ENCODE results near the gene CCDC63. TPM values are rescaled to one million over a fixed set of nuclear protein-coding genes. Genes with fewer than 3 reads are reported as not detected.
A peak's percentile ranks its signal among the peaks of the same experiment; 100 is the strongest.

The CCDC63 gene
- total RNA-seq (2021; ENCODE audit: unreplicated experiment) (not detected), Bru-seq, nascent RNA (percentile 14 among the genes with signal in this experiment), BruChase-seq, experiment 1, labeled RNA remaining after a 2-hour chase (percentile 12 among the genes with signal in this experiment), BruChase-seq, experiment 2, labeled RNA remaining after a 6-hour chase (percentile 11 among the genes with signal in this experiment)
- polyA plus RNA-seq (2012; ENCODE audit: insufficient read length) = 0.19 TPM
- long read RNA-seq = 0 reads

DNA sequence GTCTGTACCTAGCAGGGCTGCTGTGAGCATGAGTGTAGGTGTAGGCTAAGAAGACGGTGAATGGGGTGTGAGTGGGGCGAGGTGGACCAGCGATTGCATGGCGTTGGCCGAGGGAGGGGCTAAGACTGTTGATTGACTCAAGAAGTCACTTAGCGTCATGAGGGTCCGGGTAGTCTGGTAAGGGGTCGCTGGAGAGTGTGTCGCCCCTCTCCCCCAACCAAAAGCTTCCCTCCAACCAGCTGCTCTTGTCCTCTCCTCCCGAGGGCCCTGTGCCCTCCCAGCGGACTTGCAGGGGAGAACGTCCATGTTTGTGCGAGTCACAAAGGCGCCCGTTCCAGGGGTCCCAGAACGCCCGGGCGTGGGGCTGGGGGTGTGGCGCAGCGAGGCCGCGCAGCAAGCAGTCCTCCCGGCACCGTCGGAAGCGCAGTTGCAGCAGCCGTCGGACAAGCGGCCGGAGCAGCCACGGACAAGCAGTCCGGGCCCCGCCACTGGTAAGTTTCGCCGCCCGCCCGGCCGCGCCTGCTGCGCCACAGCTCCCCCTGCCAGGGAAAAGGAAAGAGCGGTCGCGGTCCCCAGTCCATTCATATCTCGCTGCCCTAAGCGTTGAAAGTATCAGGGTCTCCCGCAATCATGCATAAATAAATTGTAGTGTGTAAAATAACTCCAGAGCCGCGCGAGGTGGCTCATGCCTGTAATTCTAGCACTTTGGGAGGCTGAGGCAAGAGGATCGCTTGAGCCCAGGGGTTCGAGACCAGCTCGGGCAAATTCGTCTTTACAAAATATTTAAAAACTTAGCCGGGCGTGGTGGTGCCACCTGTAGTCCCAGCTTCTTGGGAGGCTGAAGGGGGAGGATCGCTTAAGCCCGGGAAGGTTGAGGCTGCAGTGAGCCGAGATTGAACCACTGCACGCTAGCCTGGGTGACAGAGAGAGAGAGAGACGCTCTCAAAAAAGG, at the start of gene CCDC63:
TSS of gene CCDC63 (plus strand) at position 373 of the 952 bp plus-strand sequence. CDS start 5,968 bp downstream, outside the sequence.
- ChIA-PET CTCF (interaction anchor here (0.6 to 0.9 kb wide), 5 partner anchors 74 to 946 kb away, joined by 3 to 10 read pairs (median 3); no protein-coding TSS in a partner anchor), POLR2A (interaction anchor here (0.6 kb wide), 1 partner anchor 41 kb away, joined by 3 read pairs; no protein-coding TSS in a partner anchor)
- H3K27me3 ChIP-seq (ENCODE audit: control insufficient read depth, insufficient read depth, low read length) = no peaks in the 10 kb centered on the region
- peaks cover 5% of the 10 kb centered on the region; the same call in 1 of the 2 replicates for H3K4me1 ChIP-seq (ENCODE audit: control insufficient read depth, insufficient read depth, low read length)
- H3K27ac ChIP-seq (ENCODE audit: low read length) = peak within 1 kb of the TSS; percentile 67
- in situ Hi-C loops (cut with HindIII; ENCODE audit: low pct_unique_long_range_greater_than_20kb, low sequenced_read_pairs) (no loop called here), intact Hi-C loops (cut with micrococcal nuclease; ENCODE audit: unreplicated experiment) (no loop called here)
- H3K9me3 ChIP-seq (ENCODE audit: control insufficient read depth, insufficient read depth, low read depth, low read length) = no peaks in the 10 kb centered on the region
- peak within 1 kb of the TSS; percentile 70 to 76 for H3K4me3 ChIP-seq (ENCODE audit: low read depth in 2 of 2, low read length in 2 of 2)
- DNase-seq (ENCODE audit: low read depth, low spot score) (no peak), ATAC-seq (peak; percentile 95)
- no TSS peak for BruUV-seq (replicated peaks)
- no peaks in the 10 kb centered on the region for H3K36me3 ChIP-seq (ENCODE audit: control insufficient read depth, insufficient read depth, low read length)
- TF ChIP-seq, protein P1, sequence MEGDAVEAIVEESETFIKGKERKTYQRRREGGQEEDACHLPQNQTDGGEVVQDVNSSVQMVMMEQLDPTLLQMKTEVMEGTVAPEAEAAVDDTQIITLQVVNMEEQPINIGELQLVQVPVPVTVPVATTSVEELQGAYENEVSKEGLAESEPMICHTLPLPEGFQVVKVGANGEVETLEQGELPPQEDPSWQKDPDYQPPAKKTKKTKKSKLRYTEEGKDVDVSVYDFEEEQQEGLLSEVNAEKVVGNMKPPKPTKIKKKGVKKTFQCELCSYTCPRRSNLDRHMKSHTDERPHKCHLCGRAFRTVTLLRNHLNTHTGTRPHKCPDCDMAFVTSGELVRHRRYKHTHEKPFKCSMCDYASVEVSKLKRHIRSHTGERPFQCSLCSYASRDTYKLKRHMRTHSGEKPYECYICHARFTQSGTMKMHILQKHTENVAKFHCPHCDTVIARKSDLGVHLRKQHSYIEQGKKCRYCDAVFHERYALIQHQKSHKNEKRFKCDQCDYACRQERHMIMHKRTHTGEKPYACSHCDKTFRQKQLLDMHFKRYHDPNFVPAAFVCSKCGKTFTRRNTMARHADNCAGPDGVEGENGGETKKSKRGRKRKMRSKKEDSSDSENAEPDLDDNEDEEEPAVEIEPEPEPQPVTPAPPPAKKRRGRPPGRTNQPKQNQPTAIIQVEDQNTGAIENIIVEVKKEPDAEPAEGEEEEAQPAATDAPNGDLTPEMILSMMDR (IDR thresholded peaks at IDR 0.05) = peak; percentile 88
- TF ChIP-seq REST (IDR thresholded peaks at IDR 0.05; ENCODE audit: insufficient read depth in 1 of 2, low read depth in 2 of 2, low read length in 1 of 2) (no peak), POLR2AphosphoS5 (IDR thresholded peaks at IDR 0.05; ENCODE audit: low read depth, low read length) (no peak), SIN3A (IDR thresholded peaks at IDR 0.05; ENCODE audit: borderline replicate concordance, insufficient read depth, low read depth, low read length) (no peak), TCF7L2 (IDR thresholded peaks at IDR 0.05; ENCODE audit: low read depth, low read length) (no peak)

GRCh38 chr12:110798461-110798860, 48.3 kb upstream of the CCDC63 start:
- no peak overlapping the region for H3K27ac ChIP-seq (ENCODE audit: low read length)
- H3K27me3 ChIP-seq (ENCODE audit: control insufficient read depth, insufficient read depth, low read length) = no peaks in the 10 kb centered on the region
- H3K36me3 ChIP-seq (ENCODE audit: control insufficient read depth, insufficient read depth, low read length) = no peaks in the 10 kb centered on the region
- no peak overlapping the region for H3K4me3 ChIP-seq (ENCODE audit: low read depth in 2 of 2, low read length in 2 of 2)
- ATAC-seq (no peak), DNase-seq (ENCODE audit: low read depth, low spot score) (no peak)
- no peaks in the 10 kb centered on the region for H3K4me1 ChIP-seq (ENCODE audit: control insufficient read depth, insufficient read depth, low read length)
- TF ChIP-seq, protein P1 (IDR thresholded peaks at IDR 0.05) = no peak
- TF ChIP-seq TCF7L2 (IDR thresholded peaks at IDR 0.05; ENCODE audit: low read depth, low read length) = no peak
- no peak for TF ChIP-seq SIN3A (IDR thresholded peaks at IDR 0.05; ENCODE audit: borderline replicate concordance, insufficient read depth, low read depth, low read length)
- TF ChIP-seq POLR2AphosphoS5 (IDR thresholded peaks at IDR 0.05; ENCODE audit: low read depth, low read length) = no peak
- TF ChIP-seq REST (IDR thresholded peaks at IDR 0.05; ENCODE audit: insufficient read depth in 1 of 2, low read depth in 2 of 2, low read length in 1 of 2) = no peak
- ChIA-PET CTCF (no interaction called here), POLR2A (no interaction called here)
- intact Hi-C loops (cut with micrococcal nuclease; ENCODE audit: unreplicated experiment) = no loop called here
- BruUV-seq (replicated peaks) = no TSS peak
- no peaks in the 10 kb centered on the region for H3K9me3 ChIP-seq (ENCODE audit: control insufficient read depth, insufficient read depth, low read depth, low read length)
- in situ Hi-C loops (cut with HindIII; ENCODE audit: low pct_unique_long_range_greater_than_20kb, low sequenced_read_pairs) = no loop called here

Measured in Panc1 (cell line).